ENCODE data around the gene LAMA4.
"Not testable (repeated sequence)": the region's sequence is repeated elsewhere in the genome, so short reads cannot be mapped to it uniquely, and the experiment has no call there.

Gene LAMA4

DNA sequence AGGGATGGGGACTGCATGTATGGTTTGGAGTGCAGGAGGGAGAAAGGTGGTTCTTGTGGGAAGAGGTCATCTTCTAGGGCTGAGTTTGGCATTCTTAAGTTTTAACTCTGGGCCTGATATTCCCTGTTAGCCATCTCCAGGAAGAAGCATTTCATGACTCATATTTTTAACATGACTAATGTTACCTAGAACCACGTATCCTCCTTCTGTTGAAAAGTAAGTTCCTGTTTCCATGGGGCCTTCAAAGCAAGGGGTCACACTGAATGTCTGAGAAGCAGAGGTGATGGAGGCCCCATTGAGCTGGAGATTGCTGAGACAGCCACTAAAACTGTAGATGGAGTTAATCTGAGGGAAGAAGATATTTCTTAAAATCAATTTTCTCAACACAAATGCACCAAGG, 136.8 kb downstream of the LAMA4 start:
- H3K4me3 ChIP-seq (ENCODE audit: low read length), result no peak overlapping the region

DNA sequence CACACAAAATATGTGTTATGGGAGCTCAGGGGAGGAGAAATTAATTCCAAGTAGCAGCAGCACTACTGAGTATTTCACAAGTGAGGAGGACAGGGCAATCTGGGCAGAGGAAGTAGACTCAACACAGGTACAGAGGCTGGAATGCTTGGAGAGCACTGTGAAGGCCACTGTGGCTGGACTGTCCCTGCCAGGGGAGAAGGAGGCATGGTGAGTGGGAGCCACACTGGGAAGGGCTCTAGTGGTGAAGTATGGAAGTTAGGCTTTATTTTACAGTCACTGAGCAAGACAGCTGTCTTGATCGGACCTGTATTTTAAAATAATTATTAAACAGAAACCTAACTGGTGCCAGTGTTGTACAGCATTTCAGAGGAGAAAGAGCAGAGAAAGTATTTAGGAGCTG, 138.1 kb downstream of the LAMA4 start:
- TF ChIP-seq, protein P1, sequence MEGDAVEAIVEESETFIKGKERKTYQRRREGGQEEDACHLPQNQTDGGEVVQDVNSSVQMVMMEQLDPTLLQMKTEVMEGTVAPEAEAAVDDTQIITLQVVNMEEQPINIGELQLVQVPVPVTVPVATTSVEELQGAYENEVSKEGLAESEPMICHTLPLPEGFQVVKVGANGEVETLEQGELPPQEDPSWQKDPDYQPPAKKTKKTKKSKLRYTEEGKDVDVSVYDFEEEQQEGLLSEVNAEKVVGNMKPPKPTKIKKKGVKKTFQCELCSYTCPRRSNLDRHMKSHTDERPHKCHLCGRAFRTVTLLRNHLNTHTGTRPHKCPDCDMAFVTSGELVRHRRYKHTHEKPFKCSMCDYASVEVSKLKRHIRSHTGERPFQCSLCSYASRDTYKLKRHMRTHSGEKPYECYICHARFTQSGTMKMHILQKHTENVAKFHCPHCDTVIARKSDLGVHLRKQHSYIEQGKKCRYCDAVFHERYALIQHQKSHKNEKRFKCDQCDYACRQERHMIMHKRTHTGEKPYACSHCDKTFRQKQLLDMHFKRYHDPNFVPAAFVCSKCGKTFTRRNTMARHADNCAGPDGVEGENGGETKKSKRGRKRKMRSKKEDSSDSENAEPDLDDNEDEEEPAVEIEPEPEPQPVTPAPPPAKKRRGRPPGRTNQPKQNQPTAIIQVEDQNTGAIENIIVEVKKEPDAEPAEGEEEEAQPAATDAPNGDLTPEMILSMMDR (IDR thresholded peaks at IDR 0.05; ENCODE audit: insufficient read depth, low read depth, low read length, missing control alignments), result no peak
- H3K4me3 ChIP-seq (ENCODE audit: low read length), result no peak overlapping the region
- DNase-seq (ENCODE audit: low read depth), result no peak

More for the DNA sequence above, 136.8 kb downstream of the LAMA4 start:
- peak; percentile 63 for DNase-seq (ENCODE audit: low read depth)
- TF ChIP-seq, protein P1 (IDR thresholded peaks at IDR 0.05; ENCODE audit: insufficient read depth, low read depth, low read length, missing control alignments), result no peak

DNA sequence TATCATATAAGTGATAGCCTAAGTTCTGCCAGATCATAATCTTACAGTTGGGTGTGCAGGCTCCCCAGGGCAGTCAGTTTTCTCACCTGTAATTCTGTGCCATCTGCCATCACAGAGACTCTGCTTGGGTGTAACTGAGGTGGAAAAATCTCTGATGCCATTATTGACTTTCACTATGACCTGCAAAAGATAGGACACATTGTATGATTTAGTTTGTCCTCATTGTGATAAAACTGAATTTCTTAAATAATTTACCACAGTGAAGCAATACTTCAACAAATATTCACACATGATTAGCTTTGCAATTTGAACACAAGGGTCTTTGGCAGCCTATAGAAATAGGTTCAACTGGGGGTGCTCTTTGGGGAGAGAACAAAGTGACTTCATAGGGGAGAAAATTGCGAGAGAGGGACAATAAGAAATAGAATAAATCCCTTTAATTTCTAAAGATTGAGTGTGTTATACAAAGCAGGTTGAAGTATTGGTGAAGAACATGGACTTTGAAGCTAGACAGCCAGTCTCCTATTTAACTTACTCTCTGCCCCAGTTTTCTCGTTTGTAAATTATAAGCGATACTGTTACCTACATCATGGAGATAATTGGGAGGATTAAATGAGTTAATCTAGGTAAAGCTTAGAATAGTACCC, 139.7 kb downstream of the LAMA4 start:
- TF ChIP-seq, protein P1 (IDR thresholded peaks at IDR 0.05; ENCODE audit: insufficient read depth, low read depth, low read length, missing control alignments), result no peak
- H3K4me3 ChIP-seq (ENCODE audit: low read length), result no peak overlapping the region
- no peak for DNase-seq (ENCODE audit: low read depth)

DNA sequence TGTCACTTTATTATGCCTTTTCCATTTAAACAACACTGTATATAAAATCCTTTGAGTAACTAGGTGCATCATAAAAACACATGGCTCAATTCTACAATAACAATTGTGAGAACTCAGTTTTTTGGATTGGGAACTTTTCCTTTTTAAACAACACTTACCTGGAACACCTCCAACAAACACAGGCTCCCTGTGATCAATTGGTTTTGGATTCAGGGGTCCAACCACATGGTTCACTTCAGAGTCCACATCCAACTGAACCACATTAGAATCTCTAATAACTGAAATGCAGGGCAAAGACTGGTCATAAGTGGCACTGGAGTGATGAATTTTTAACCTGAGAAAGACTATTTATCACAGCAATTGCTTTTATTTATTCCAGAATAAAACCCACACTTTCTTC, 140.4 kb downstream of the LAMA4 start:
- TF ChIP-seq, protein P1 (IDR thresholded peaks at IDR 0.05; ENCODE audit: insufficient read depth, low read depth, low read length, missing control alignments), result no peak
- H3K4me3 ChIP-seq (ENCODE audit: low read length), result no peak overlapping the region
- DNase-seq (ENCODE audit: low read depth), result no peak

DNA sequence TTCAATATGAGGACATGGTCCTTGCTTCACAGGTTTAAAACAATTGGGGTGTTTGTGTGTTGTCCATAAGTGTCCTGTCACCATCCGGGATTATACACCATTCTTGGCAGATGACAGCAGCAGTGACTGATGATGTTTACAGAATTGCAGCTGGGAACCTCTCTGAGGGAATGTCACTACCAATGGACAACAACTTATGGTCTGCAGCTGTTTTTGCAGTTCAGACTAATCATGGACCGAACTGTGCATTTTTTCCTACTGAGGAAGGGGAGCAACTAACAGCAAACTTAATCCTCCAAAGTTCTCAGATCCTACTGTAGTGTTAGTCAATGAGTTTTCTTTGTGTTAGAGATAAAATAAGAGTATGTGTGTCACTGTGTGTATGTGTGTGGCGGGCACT, 140.9 kb downstream of the LAMA4 start:
- no peak overlapping the region for H3K4me3 ChIP-seq (ENCODE audit: low read length)
- no peak for DNase-seq (ENCODE audit: low read depth)
- TF ChIP-seq, protein P1 (IDR thresholded peaks at IDR 0.05; ENCODE audit: insufficient read depth, low read depth, low read length, missing control alignments), result no peak

DNA sequence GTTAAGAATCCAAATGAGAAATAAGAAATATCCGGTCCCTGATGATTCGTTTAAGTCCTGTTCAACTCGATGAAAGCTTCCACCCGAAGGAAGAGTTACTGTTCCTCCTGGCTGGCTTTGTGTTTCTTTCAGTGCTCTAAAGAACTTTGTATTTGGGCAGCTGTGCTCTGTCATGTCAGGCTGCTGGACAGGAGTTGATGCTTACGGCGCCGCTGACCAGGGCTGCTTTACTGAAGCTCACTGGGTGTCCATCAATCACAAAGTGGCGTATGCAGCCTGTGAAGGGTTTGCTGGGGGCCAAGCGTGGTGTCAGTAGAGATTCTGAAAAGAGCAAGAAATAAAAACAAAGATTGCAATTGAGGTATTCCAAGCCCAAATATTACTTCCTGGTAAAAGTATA, 145.1 kb downstream of the LAMA4 start:
- H3K4me3 ChIP-seq (ENCODE audit: low read length), result no peak overlapping the region
- no peak for DNase-seq (ENCODE audit: low read depth)
- TF ChIP-seq, protein P1 (IDR thresholded peaks at IDR 0.05; ENCODE audit: insufficient read depth, low read depth, low read length, missing control alignments), result no peak

DNA sequence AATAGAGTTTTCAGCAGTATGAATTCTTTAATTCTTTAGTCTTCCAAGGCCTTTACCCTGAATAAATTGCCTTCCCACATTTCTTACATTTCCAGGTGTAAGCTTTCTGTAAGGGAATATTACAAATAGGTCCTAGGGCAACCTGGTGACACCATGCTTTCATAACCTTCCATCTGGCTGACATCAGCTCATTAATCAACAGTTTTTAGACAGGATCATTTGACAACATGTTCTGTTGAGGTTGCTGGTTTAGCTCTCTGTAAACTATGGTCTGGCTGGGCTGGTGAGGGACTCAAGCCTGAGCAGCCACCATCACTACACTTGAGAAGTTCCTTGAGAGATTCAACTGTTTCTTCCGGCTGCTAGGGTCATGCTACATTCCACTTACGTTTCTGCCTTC, 147.8 kb downstream of the LAMA4 start:
- no peak for DNase-seq (ENCODE audit: low read depth)
- H3K4me3 ChIP-seq (ENCODE audit: low read length), result no peak overlapping the region
- TF ChIP-seq, protein P1 (IDR thresholded peaks at IDR 0.05; ENCODE audit: insufficient read depth, low read depth, low read length, missing control alignments), result no peak

DNA sequence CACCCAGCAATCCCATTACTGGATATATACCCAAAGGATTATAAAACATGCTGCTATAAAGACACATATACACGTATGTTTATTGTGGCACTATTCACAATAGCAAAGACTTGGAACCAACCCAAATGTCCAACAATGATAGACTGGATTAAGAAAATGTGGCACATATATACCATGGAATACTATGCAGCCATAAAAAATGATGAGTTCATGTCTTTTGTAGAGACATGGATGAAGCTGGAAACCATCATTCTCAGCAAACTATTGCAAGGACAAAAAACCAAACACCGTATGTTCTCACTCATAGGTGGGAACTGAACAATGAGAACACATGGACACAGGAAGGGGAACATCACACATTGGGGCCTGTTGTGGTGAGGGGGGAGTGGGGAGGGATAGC, 148.3 kb downstream of the LAMA4 start:
- not testable (repeated sequence) for H3K4me3 ChIP-seq (ENCODE audit: low read length); DNase-seq (ENCODE audit: low read depth)

All from epithelial cell of esophagus (primary cell).